Smooth muscle cell (in vitro differentiated cells): ENCODE data around the gene DDX42. TPM values are rescaled to one million over a fixed set of nuclear protein-coding genes. Genes with fewer than 3 reads are reported as not detected.

Experiments used
- DNase-seq: peaks from one replicate; lab custom pipeline; 2025; ENCODE audit not compliant: unreplicated experiment; lab: John Stamatoyannopoulos, UW
- H2AFZ ChIP-seq: fragments of 200-600 bp; sonication (generic); 2 replicates; pipeline ENCODE4 v1.6.0; 2016; ENCODE audit warnings: antibody characterized with exemption, low read depth, mild to moderate bottlenecking
- H3F3A ChIP-seq: fragments of 200-600 bp; sonication (generic); 2 replicates; pipeline ENCODE4 v1.6.0; 2017; ENCODE audit warnings: antibody characterized with exemption, low read depth
- H3K27ac ChIP-seq: fragments of 200-600 bp; sonication (generic); 2 replicates; pipeline ENCODE4 v1.5.1; 2016; ENCODE audit warnings: low read depth, mild to moderate bottlenecking
- H3K27me3 ChIP-seq: fragments of 200-600 bp; sonication (generic); 2 replicates; pipeline ENCODE4 v1.6.1; 2016; ENCODE audit warnings: low read depth, mild to moderate bottlenecking
- H3K36me3 ChIP-seq: fragments of 200-600 bp; sonication (generic); 2 replicates; pipeline ENCODE4 v1.5.1; 2016; ENCODE audit warnings: low read depth
- H3K4me1 ChIP-seq: fragments of 200-600 bp; sonication (generic); 2 replicates; pipeline ENCODE4 v1.5.1; 2016; ENCODE audit warnings: low read depth
- H3K4me2 ChIP-seq: fragments of 200-600 bp; sonication (generic); 2 replicates; pipeline ENCODE4 v1.6.0; 2016; ENCODE audit warnings: mild to moderate bottlenecking
- H3K4me3 ChIP-seq: fragments of 200-600 bp; sonication (generic); 2 replicates; pipeline ENCODE4 v1.5.1; 2016; ENCODE audit warnings: mild to moderate bottlenecking
- H3K79me2 ChIP-seq: fragments of 200-600 bp; sonication (generic); 2 replicates; pipeline ENCODE4 v1.6.0; 2016; ENCODE audit warnings: low read depth, mild to moderate bottlenecking
- H3K9ac ChIP-seq: fragments of 200-600 bp; sonication (generic); 2 replicates; pipeline ENCODE4 v1.6.0; 2016; ENCODE audit warnings: low read depth
- H3K9me3 ChIP-seq: fragments of 200-600 bp; sonication (generic); replicated peaks from 2 replicates; pipeline ENCODE4 v1.5.1; 2016; ENCODE audit warnings: low read depth
- H4K20me1 ChIP-seq: fragments of 200-600 bp; sonication (generic); 2 replicates; pipeline ENCODE4 v1.6.0; 2016; ENCODE audit warnings: low read depth
- WGBS: methylation state at CpG from one replicate; pipeline ENCODE4 v1.1.7; 2016; ENCODE audit warnings: low lambda C conversion rate; 5-methylcytosine and 5-hydroxymethylcytosine counted together
- polyA plus RNA-seq: library from polyadenylated mRNA; unstranded; fragments of >200 nt; fragmentation: Nextera tagmentation; extraction: Ambion mirVana; gene quantifications from 2 replicates; pipeline ENCODE4 v1.2.1, GENCODE V29; 2016
- total RNA-seq: library from RNA; depleted of rRNA; stranded (reverse); fragments of >200 nt; gene quantifications from 2 replicates; pipeline ENCODE4 v1.2.3, GENCODE V29; 2014
- TF ChIP-seq, protein P1 (sequence below): fragments of 200-600 bp; sonication (generic); IDR thresholded peaks from 2 replicates; pipeline ENCODE4 v1.5.1; 2017; ENCODE audit warnings: borderline replicate concordance, mild to moderate bottlenecking, antibody characterized with exemption; ENCODE audit not compliant: insufficient read depth, poor library complexity, severe bottlenecking

Gene DDX42
- total and polyA plus RNA-seq, 2 experiments from 2014 or later = 30.1 to 80.5 TPM

DNA sequence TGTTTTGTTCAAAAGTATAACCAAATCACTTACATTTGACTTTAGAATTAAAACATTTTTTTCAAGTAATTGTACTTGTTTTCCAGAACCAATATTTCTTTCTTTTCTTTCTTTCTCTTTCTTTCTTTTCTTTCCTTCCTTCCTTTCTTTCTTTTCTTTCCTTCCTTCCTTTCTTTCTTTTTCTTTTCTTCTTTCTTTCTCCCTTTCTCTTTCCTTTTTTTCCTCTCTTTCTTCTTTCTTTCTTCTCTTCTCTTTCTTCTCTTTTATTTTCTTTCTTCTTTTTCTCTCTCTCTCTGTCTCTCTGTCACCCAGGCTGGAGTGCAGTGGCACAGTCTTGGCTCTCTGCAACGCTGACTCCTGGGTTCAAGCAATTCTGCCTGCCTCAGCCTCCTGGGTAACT lies 26.8 kb downstream of the DDX42 start:
- H2AFZ ChIP-seq = no peak overlapping the region
- peaks cover 45% of the 10 kb centered on the region for H3K79me2 ChIP-seq
- H3K4me2 ChIP-seq = no peak overlapping the region
- H3K4me1 ChIP-seq = no peaks in the 10 kb centered on the region
- DNase-seq = no peak
- 100% methylated on average over 1 of the region's 1 CpG for WGBS
- H3K4me3 ChIP-seq = no peak overlapping the region
- no peaks in the 10 kb centered on the region for H3K9me3 ChIP-seq
- no peaks in the 10 kb centered on the region for H3K27me3 ChIP-seq
- TF ChIP-seq, protein P1, sequence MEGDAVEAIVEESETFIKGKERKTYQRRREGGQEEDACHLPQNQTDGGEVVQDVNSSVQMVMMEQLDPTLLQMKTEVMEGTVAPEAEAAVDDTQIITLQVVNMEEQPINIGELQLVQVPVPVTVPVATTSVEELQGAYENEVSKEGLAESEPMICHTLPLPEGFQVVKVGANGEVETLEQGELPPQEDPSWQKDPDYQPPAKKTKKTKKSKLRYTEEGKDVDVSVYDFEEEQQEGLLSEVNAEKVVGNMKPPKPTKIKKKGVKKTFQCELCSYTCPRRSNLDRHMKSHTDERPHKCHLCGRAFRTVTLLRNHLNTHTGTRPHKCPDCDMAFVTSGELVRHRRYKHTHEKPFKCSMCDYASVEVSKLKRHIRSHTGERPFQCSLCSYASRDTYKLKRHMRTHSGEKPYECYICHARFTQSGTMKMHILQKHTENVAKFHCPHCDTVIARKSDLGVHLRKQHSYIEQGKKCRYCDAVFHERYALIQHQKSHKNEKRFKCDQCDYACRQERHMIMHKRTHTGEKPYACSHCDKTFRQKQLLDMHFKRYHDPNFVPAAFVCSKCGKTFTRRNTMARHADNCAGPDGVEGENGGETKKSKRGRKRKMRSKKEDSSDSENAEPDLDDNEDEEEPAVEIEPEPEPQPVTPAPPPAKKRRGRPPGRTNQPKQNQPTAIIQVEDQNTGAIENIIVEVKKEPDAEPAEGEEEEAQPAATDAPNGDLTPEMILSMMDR = no peak
- H3F3A ChIP-seq = no peaks in the 10 kb centered on the region
- H3K27ac ChIP-seq = no peak overlapping the region
- H3K9ac ChIP-seq = no peak overlapping the region
- peaks cover 59% of the 10 kb centered on the region for H3K36me3 ChIP-seq
- H4K20me1 ChIP-seq = peaks cover 61% of the 10 kb centered on the region

DNA sequence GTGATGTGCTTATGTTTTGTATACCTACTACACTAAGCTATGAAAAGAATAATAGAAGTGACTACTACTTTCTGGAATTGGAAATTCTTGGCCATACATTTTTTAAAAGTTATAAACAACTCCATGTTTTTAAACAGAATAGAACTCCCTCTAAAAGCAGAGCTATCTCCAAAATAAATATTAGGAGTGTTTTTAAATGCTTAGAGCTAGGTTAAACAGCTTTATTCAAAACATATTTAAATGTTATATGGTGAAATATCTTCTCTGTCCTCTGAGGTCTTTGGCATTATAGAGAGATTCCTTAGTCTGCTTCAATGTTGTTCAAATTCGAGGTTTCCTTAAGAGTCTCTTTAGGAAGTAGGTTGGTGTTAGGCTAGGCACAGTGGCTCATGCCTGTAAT lies 30.4 kb downstream of the DDX42 start:
- H3K4me1 ChIP-seq = no peaks in the 10 kb centered on the region
- peaks cover 27% of the 10 kb centered on the region for H4K20me1 ChIP-seq
- H3K27ac ChIP-seq = no peak overlapping the region
- H3K9ac ChIP-seq = no peak overlapping the region
- H3K9me3 ChIP-seq = no peaks in the 10 kb centered on the region
- peaks cover 30% of the 10 kb centered on the region for H3K79me2 ChIP-seq
- H3K27me3 ChIP-seq = no peaks in the 10 kb centered on the region
- H3K4me2 ChIP-seq = no peak overlapping the region
- DNase-seq = no peak
- no peak overlapping the region for H3K4me3 ChIP-seq
- H3K36me3 ChIP-seq = peaks cover 58% of the 10 kb centered on the region
- no peaks in the 10 kb centered on the region for H3F3A ChIP-seq
- WGBS = 92% methylated on average over 1 of the region's 1 CpG
- H2AFZ ChIP-seq = no peak overlapping the region
- TF ChIP-seq, protein P1 = no peak

DNA sequence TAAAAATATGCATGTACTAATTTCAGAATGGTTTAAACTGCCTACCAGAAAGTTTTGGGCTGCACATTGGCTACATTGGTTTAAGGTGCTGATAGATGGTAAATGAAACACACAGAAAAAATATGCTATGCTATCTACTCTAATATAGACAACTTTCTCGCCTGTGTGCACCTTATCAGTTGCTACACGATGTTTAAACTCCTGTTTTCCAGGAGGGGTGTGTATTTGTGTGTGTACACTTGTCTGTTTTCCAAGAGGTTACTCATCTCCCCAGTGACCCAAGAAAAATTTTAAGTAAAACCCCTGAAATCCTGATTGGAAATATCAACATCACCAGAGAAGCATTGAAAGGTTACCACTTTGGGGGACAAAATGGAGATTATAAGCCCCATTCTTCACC lies 31.6 kb downstream of the DDX42 start:
- 92% methylated on average over 2 of the region's 2 CpGs for WGBS
- Histone ChIP-seq H3K4me1 (no peaks in the 10 kb centered on the region), H3K27ac (no peak overlapping the region), H3K36me3 (peaks cover 64% of the 10 kb centered on the region), H3K4me3 (no peak overlapping the region), H3F3A (no peaks in the 10 kb centered on the region), H2AFZ (no peak overlapping the region), H3K27me3 (no peaks in the 10 kb centered on the region), H3K9me3 (no peaks in the 10 kb centered on the region), H4K20me1 (peaks cover 19% of the 10 kb centered on the region), H3K4me2 (no peak overlapping the region), H3K79me2 (peaks cover 30% of the 10 kb centered on the region), H3K9ac (no peak overlapping the region)
- TF ChIP-seq, protein P1 = no peak
- no peak for DNase-seq

DNA sequence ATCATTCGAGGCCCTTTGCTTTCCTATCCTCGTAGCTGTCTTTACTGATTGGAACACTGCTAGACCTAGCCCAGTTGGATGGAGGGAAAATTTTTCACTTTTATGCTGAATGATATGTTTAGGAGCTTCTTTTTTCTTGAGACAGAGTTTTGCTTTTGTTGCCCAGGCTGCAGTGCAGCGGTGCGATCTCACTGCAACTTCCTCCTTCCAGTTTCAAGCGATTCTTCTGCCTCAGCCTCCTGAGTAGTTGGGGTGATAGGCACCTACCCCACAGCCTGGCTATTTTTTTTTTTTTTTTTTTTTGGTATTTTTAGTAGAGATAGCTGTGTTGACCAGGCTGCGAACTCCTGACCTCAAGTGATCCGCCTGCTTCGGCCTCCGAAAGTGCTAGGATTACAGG lies 36.0 kb downstream of the DDX42 start:
- Histone ChIP-seq H3K79me2 (peaks cover 8% of the 10 kb centered on the region), H3F3A (peaks cover 4% of the 10 kb centered on the region), H3K36me3 (peaks cover 75% of the 10 kb centered on the region), H3K9me3 (no peaks in the 10 kb centered on the region), H3K4me2 (no peak overlapping the region), H3K9ac (no peak overlapping the region), H3K4me3 (no peak overlapping the region), H3K27ac (no peak overlapping the region), H3K4me1 (no peaks in the 10 kb centered on the region), H2AFZ (no peak overlapping the region), H3K27me3 (no peaks in the 10 kb centered on the region), H4K20me1 (peaks cover 3% of the 10 kb centered on the region)
- TF ChIP-seq, protein P1 = no peak
- WGBS = 99% methylated on average over 9 of the region's 9 CpGs
- DNase-seq = no peak
